GM18907 (cell line): ENCODE measurements around the gene GPR152.
"Not testable (repeated sequence)": the region's sequence is repeated elsewhere in the genome, so short reads cannot be mapped to it uniquely, and the experiment has no call there.

Source experiments
- ATAC-seq: cut with Tn5 transposase; IDR thresholded peaks from one replicate; pipeline ENCODE4 v1.9.1; 2021; ENCODE audit warnings: mild to moderate bottlenecking, moderate library complexity; ENCODE audit not compliant: unreplicated experiment

Gene GPR152

GRCh38 chr11:67466962-67467771, 14.6 kb upstream of the GPR152 start:
- no peak for ATAC-seq

GRCh38 chr11:67466367-67466766, 13.8 kb upstream of the GPR152 start:
- no peak for ATAC-seq

- not testable (repeated sequence) for ATAC-seq
Observed at GRCh38 chr11:67465530-67465929, 13.0 kb upstream of the GPR152 start.

- no peak for ATAC-seq
Observed at GRCh38 chr11:67465189-67465510, 12.6 kb upstream of the GPR152 start.

- peak; percentile 56 for ATAC-seq
Observed at GRCh38 chr11:67464411-67465188, 12.1 kb upstream of the GPR152 start.

- no peak for ATAC-seq
Observed at GRCh38 chr11:67463680-67464410, 11.3 kb upstream of the GPR152 start.

- no peak for ATAC-seq
Observed at GRCh38 chr11:67463186-67463585, 10.7 kb upstream of the GPR152 start.

GRCh38 chr11:67458266-67458665, 5.7 kb upstream of the GPR152 start:
- ATAC-seq, result no peak

GRCh38 chr11:67457453-67457852, 4.9 kb upstream of the GPR152 start:
- no peak for ATAC-seq

GRCh38 chr11:67456068-67456705, 3.7 kb upstream of the GPR152 start:
- no peak for ATAC-seq

GRCh38 chr11:67455054-67455453, 2.5 kb upstream of the GPR152 start, which contains the start of gene CABP4:
Gene CABP4, plus strand, starts transcription at chr11:67455354. Its CDS starts 70 bp downstream, at chr11:67455424.
- ATAC-seq, result no peak

GRCh38 chr11:67453816-67454732, 1.5 kb upstream of the GPR152 start:
- ATAC-seq, result no peak

GRCh38 chr11:67451658-67451976, 912 bp downstream of the GPR152 start:
- ATAC-seq, result no peak

- no peak for ATAC-seq
Observed at GRCh38 chr11:67450796-67451657, 1.5 kb downstream of the GPR152 start.

- no peak for ATAC-seq
Observed at GRCh38 chr11:67449116-67449844, 3.2 kb downstream of the GPR152 start.

- no peak for ATAC-seq
Observed at GRCh38 chr11:67448220-67448609, 4.3 kb downstream of the GPR152 start.

- ATAC-seq, result no peak
Observed at GRCh38 chr11:67445515-67445914, 7.0 kb downstream of the GPR152 start.
